HepG2 (cell line): Measurements from ENCODE around the gene ELOVL2. TPM values are rescaled to one million over a fixed set of nuclear protein-coding genes. Genes with fewer than 3 reads are reported as not detected.
A peak's percentile ranks its signal among the peaks of the same experiment; 100 is the strongest.

Experiments used
- ATF4 ChIP-seq, 2 experiments: fragments of 450-650 bp in 1 of 2; sonication (generic) in 1 of 2; formaldehyde crosslinking; IDR thresholded peaks; 2 replicates each; pipeline versions ENCODE4 v1.5.0 to v1.8.0; 2020 to 2022; ENCODE audit warnings: mild to moderate bottlenecking in 1 of 2, missing genetic modification reagents in 1 of 2
- BRF2 ChIP-seq: sonication (generic); formaldehyde crosslinking; IDR thresholded peaks from 2 replicates; pipeline ENCODE4 v1.8.1; 2022; ENCODE audit warnings: mild to moderate bottlenecking, missing genetic modification reagents
- HDAC6 ChIP-seq: fragments of 200-600 bp; sonication (generic); IDR thresholded peaks from 2 replicates; pipeline ENCODE4 v1.7.0; 2017; ENCODE audit warnings: mild to moderate bottlenecking, antibody characterized with exemption, low read length, low read depth
- HNRNPL ChIP-seq: fragments of 200-400 bp; formaldehyde crosslinking; IDR thresholded peaks from 2 replicates; pipeline ENCODE4 v1.6.1; 2017; ENCODE audit warnings: mild to moderate bottlenecking, low read depth, low read length
- MXD3 ChIP-seq: IDR thresholded peaks from 2 replicates; pipeline ENCODE4 v1.6.1; 2016; ENCODE audit warnings: mild to moderate bottlenecking, missing biosample characterization, missing genetic modification reagents
- MZF1 ChIP-seq: sonication (generic); formaldehyde crosslinking; IDR thresholded peaks from 2 replicates; pipeline ENCODE4 v1.8.1; 2023; ENCODE audit warnings: mild to moderate bottlenecking, missing genetic modification reagents, borderline replicate concordance
- PAX8 ChIP-seq: sonication (generic); formaldehyde crosslinking; IDR thresholded peaks from 2 replicates; pipeline ENCODE4 v1.8.0; 2022; ENCODE audit warnings: mild to moderate bottlenecking, missing genetic modification reagents, borderline replicate concordance
- RARG ChIP-seq: sonication (generic); formaldehyde crosslinking; IDR thresholded peaks from 2 replicates; pipeline ENCODE4 v1.4.0; 2020; ENCODE audit warnings: low read depth, mild to moderate bottlenecking, missing genetic modification reagents
- SALL1 ChIP-seq: sonication (generic); formaldehyde crosslinking; IDR thresholded peaks from 2 replicates; pipeline ENCODE4 v1.8.0; 2022; ENCODE audit warnings: mild to moderate bottlenecking, missing genetic modification reagents
- SIX1 ChIP-seq: sonication (generic); formaldehyde crosslinking; IDR thresholded peaks from 2 replicates; pipeline ENCODE4 v1.4.0; 2020; ENCODE audit warnings: missing genetic modification reagents, borderline replicate concordance
- SOX6 ChIP-seq, 2 experiments: fragments of 450-650 bp in 1 of 2; sonication (generic) in 1 of 2; formaldehyde crosslinking in 1 of 2; IDR thresholded peaks; 2 replicates each; pipeline versions ENCODE4 v1.4.0 to v1.6.1; 2017 to 2020; ENCODE audit warnings: antibody characterized with exemption in 1 of 2, mild to moderate bottlenecking in 1 of 2, missing genetic modification reagents in 1 of 2
- TARDBP ChIP-seq: sonication (generic); formaldehyde crosslinking; IDR thresholded peaks from 2 replicates; pipeline ENCODE4 v1.8.0; 2022; ENCODE audit warnings: mild to moderate bottlenecking, missing genetic modification reagents
- TCF12 ChIP-seq, 2 experiments: fragments of 450-650 bp in 1 of 2; sonication (generic) in 1 of 2; formaldehyde crosslinking in 1 of 2; IDR thresholded peaks; 2 replicates each; pipeline versions ENCODE4 v1.6.1 to v1.8.0; 2017 to 2022; ENCODE audit warnings: antibody characterized with exemption in 1 of 2, mild to moderate bottlenecking in 1 of 2, missing genetic modification reagents in 1 of 2, moderate library complexity in 1 of 2
- TGIF2 ChIP-seq: IDR thresholded peaks from 2 replicates; pipeline ENCODE4 v1.6.1; 2016; ENCODE audit warnings: control low read depth, missing compliant biosample characterization
- ZBTB42 ChIP-seq: sonication (generic); formaldehyde crosslinking; IDR thresholded peaks from 2 replicates; pipeline ENCODE4 v1.5.0; 2020; ENCODE audit warnings: mild to moderate bottlenecking, missing genetic modification reagents
- ZKSCAN8 ChIP-seq: IDR thresholded peaks from 2 replicates; pipeline ENCODE4 v1.6.1; 2016; ENCODE audit warnings: borderline replicate concordance, missing genetic modification reagents, missing compliant biosample characterization
- ZNF180 ChIP-seq: sonication (generic); formaldehyde crosslinking; IDR thresholded peaks from 2 replicates; pipeline ENCODE4 v1.4.0; 2020; ENCODE audit warnings: low read depth, missing genetic modification reagents, borderline replicate concordance
- ZNF570 ChIP-seq: sonication (generic); formaldehyde crosslinking; IDR thresholded peaks from 2 replicates; pipeline ENCODE4 v1.4.0; 2020; ENCODE audit warnings: mild to moderate bottlenecking, missing genetic modification reagents, borderline replicate concordance
- ZNF670 ChIP-seq: sonication (generic); formaldehyde crosslinking; IDR thresholded peaks from 2 replicates; pipeline ENCODE4 v1.8.0; 2022; ENCODE audit warnings: mild to moderate bottlenecking, missing genetic modification reagents, borderline replicate concordance
- ZNF841 ChIP-seq: sonication (generic); formaldehyde crosslinking; IDR thresholded peaks from 2 replicates; pipeline ENCODE4 v1.8.1; 2023; ENCODE audit warnings: missing genetic modification reagents, borderline replicate concordance
- ZNF879 ChIP-seq: sonication (generic); formaldehyde crosslinking; IDR thresholded peaks from 2 replicates; pipeline ENCODE4 v1.8.1; 2023; ENCODE audit warnings: missing genetic modification reagents
- polyA plus RNA-seq, 8 experiments: library from polyadenylated mRNA; depleted of rRNA in 3 of 8; stranded (reverse) in 7 of 8; unstranded in 1 of 8; fragments of >200 nt; fragmentation: Illumina TruSeq in 4 of 8; extraction: Trizol in 4 of 8; gene quantifications; 2 replicates each; pipeline versions ENCODE4 v1.2.1 to v1.2.3, GENCODE V29; 2011 to 2016; ENCODE audit warnings: low read depth in 4 of 8, missing spikeins in 1 of 8, mixed read lengths in 1 of 8; ENCODE audit not compliant: insufficient read depth in 1 of 8
- total RNA-seq, 5 experiments: library from RNA; depleted of rRNA; stranded (reverse); fragments of >200 nt; fragmentation: Illumina TruSeq; extraction: Trizol; gene quantifications; 2 replicates each; pipeline ENCODE4 v1.2.3, GENCODE V29; 2016; ENCODE audit warnings: low read depth in 1 of 5
- TF ChIP-seq, protein P1 (sequence below), 2 experiments: sonication (generic) in 1 of 2; formaldehyde crosslinking in 1 of 2; IDR thresholded peaks; 2 replicates each; pipeline versions ENCODE4 v1.4.0 to v1.6.1; 2016 to 2020; ENCODE audit warnings: borderline replicate concordance in 1 of 2, low read depth in 1 of 2, mild to moderate bottlenecking in 1 of 2, missing genetic modification reagents in 1 of 2

The ELOVL2 gene
- total and polyA plus RNA-seq, 2 of the 13 experiments (the other 11 are each of a cell fraction or from before 2014, with no cell fraction given): 43.6 to 65.4 TPM

- TF ChIP-seq ZNF670 (no peak), MZF1 (no peak), HDAC6 (no peak), ZNF180 (CRISPR knock-in tag) (no peak), TGIF2 (CRISPR knock-in tag) (no peak), ZKSCAN8 (CRISPR knock-in tag) (no peak), SIX1 (CRISPR knock-in tag) (no peak), ATF4 (CRISPR knock-in tag; IDR thresholded peaks at IDR 0.05) (no peak), SALL1 (CRISPR knock-in tag) (peak; percentile 13; the same call in 1 of the 2 replicates), TARDBP (CRISPR knock-in tag) (no peak), ZNF841 (CRISPR knock-in tag) (no peak), TCF12 (IDR thresholded peaks at IDR 0.05) (no peak), TCF12 (CRISPR knock-in tag; IDR thresholded peaks at IDR 0.05) (no peak), RARG (CRISPR knock-in tag) (no peak), SOX6 (IDR thresholded peaks at IDR 0.05) (no peak), SOX6 (CRISPR knock-in tag; IDR thresholded peaks at IDR 0.05) (peak; percentile 65; the same call in 1 of the 2 replicates), ZNF570 (no peak), ZBTB42 (CRISPR knock-in tag) (no peak), ZNF879 (CRISPR knock-in tag) (no peak), MXD3 (no peak), HNRNPL (no peak), BRF2 (no peak), PAX8 (CRISPR knock-in tag) (no peak)
- TF ChIP-seq, protein P1, sequence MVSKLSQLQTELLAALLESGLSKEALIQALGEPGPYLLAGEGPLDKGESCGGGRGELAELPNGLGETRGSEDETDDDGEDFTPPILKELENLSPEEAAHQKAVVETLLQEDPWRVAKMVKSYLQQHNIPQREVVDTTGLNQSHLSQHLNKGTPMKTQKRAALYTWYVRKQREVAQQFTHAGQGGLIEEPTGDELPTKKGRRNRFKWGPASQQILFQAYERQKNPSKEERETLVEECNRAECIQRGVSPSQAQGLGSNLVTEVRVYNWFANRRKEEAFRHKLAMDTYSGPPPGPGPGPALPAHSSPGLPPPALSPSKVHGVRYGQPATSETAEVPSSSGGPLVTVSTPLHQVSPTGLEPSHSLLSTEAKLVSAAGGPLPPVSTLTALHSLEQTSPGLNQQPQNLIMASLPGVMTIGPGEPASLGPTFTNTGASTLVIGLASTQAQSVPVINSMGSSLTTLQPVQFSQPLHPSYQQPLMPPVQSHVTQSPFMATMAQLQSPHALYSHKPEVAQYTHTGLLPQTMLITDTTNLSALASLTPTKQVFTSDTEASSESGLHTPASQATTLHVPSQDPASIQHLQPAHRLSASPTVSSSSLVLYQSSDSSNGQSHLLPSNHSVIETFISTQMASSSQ (IDR thresholded peaks at IDR 0.05; ENCODE audit: low read depth): peak; percentile 63; the same call in 1 of the 2 replicates
- TF ChIP-seq, protein P1 (CRISPR knock-in tag; IDR thresholded peaks at IDR 0.05; ENCODE audit: borderline replicate concordance): no peak; the same call in 1 of the 2 replicates
Measured at GRCh38 chr6:11036977-11037430, 7.1 kb downstream of the ELOVL2 start (continued).
